ENCODE results near the gene DNAJC27.

- TF ChIP-seq CTCF (IDR thresholded peaks at IDR 0.05) = no peak
- no peak for TF ChIP-seq POLR2AphosphoS5 (IDR thresholded peaks at IDR 0.05)
Measured at GRCh38 chr2:24978661-24979060, 6.9 kb upstream of the DNAJC27 start.
